Left lung (tissue), 10 donors: ENCODE results near the gene MAP2K2. TPM values are rescaled to one million over a fixed set of nuclear protein-coding genes. Genes with fewer than 3 reads are reported as not detected.
A peak's percentile ranks its signal among the peaks of the same experiment; 100 is the strongest.
"Not testable (repeated sequence)": the region's sequence is repeated elsewhere in the genome, so short reads cannot be mapped to it uniquely, and the experiment has no call there.

ENCODE experiments used
- ATAC-seq: fragments of 200-7000 bp; cut with Tn5 transposase; one replicate; pipeline ENCODE4 v1.9.1; 2020; ENCODE audit warnings: moderate library complexity
- DNase-seq, 4 donors: peaks; one replicate each; pipeline ENCODE4 v3.0.0-alpha.2; 2013 to 2020
- H3K27ac ChIP-seq, 2 donors: fragments of 200-600 bp; sonication (generic) in 1 of 2; one replicate each; pipeline versions ENCODE4 v1.5.0 to v1.8.0; 2020 to 2021
- H3K27me3 ChIP-seq, 2 donors: fragments of 200-600 bp; sonication (generic) in 1 of 2; one replicate each; pipeline versions ENCODE4 v1.5.0 to v1.8.0; 2020 to 2021
- H3K36me3 ChIP-seq, 2 donors: fragments of 200-600 bp; sonication (generic) in 1 of 2; one replicate each; pipeline versions ENCODE4 v1.5.0 to v1.8.0; 2020 to 2021
- H3K4me1 ChIP-seq, 2 donors: fragments of 200-600 bp; one replicate each; pipeline ENCODE4 v1.8.0; 2021
- H3K4me3 ChIP-seq, 2 donors: fragments of 200-600 bp; sonication (generic) in 1 of 2; one replicate each; pipeline versions ENCODE4 v1.5.0 to v1.8.0; 2020 to 2021; ENCODE audit warnings: mild to moderate bottlenecking in 1 of 2
- H3K9me3 ChIP-seq, 2 donors: fragments of 200-600 bp; sonication (generic) in 1 of 2; one replicate each; pipeline versions ENCODE4 v1.5.0 to v1.8.0; 2020 to 2021
- CTCF ChIP-seq, 2 donors: fragments of 200-600 bp; sonication (generic) in 1 of 2; IDR thresholded peaks; one replicate each; pipeline versions ENCODE4 v1.5.0 to v1.8.0; 2021; ENCODE audit warnings: antibody characterized with exemption in 2 of 2
- intact Hi-C, 2 donors: fragments of 100-400 bp; cut with DNase I; formaldehyde crosslinking; loops; one replicate each; pipeline versions ENCODE4 v1.11.2 to v1.14.2; 2022
- polyA plus RNA-seq, 6 donors: library from polyadenylated mRNA; unstranded; fragments of 120-200 nt; gene quantifications; one replicate each; pipeline ENCODE4 v1.2.1, GENCODE V29; 2013; ENCODE audit not compliant: insufficient read length in 6 of 6
- total RNA-seq, 2 donors: library from RNA; stranded (reverse); fragmentation: NEBNext Ultra II Directional; extraction: Animal tissue kit (Norgen Biotek cat#: 25700); gene quantifications; one replicate each; pipeline ENCODE4 v1.2.1, GENCODE V29; 2021
- donor health status: DM: no; HTN: yes; CAD: no.
- donor health status: DM: no; HTN: no; CAD: no.

Gene MAP2K2
- total and polyA plus RNA-seq, 8 donors: 97.2 to 143 (median 117) TPM

- Histone ChIP-seq H3K27ac (no peak overlapping the region), H3K36me3 (no peaks in the 10 kb centered on the region), H3K9me3 (no peaks in the 10 kb centered on the region), H3K4me1 (peaks cover 7 to 10% of the 10 kb centered on the region in 2 donors), H3K27me3 (no peaks in the 10 kb centered on the region), H3K4me3 (no peak overlapping the region)
- intact Hi-C loops: no loop called here
- peak in 1 of 4 donors; percentile 40 for DNase-seq
- ATAC-seq: peak; percentile 94
- TF ChIP-seq CTCF (IDR thresholded peaks at IDR 0.05): peak; percentile 21 to 50
Measured at GRCh38 chr19:4140237-4140711, 16.4 kb upstream of the MAP2K2 start.

- Histone ChIP-seq H3K9me3 (no peaks in the 10 kb centered on the region), H3K4me3 (no peak overlapping the region), H3K36me3 (no peaks in the 10 kb centered on the region), H3K4me1 (peaks cover 7 to 10% of the 10 kb centered on the region in 2 donors), H3K27me3 (no peaks in the 10 kb centered on the region), H3K27ac (no peak overlapping the region)
- intact Hi-C loops: no loop called here
- peak in 3 of 4 donors; percentile 51 to 97 (median 82) for DNase-seq
- peak; percentile 65 to 84 for TF ChIP-seq CTCF (IDR thresholded peaks at IDR 0.05)
- peak; percentile 99 for ATAC-seq
Measured at GRCh38 chr19:4139614-4140236, 15.8 kb upstream of the MAP2K2 start.

GRCh38 chr19:4138445-4138844 is 14.5 kb upstream of the MAP2K2 start:
- intact Hi-C loops: no loop called here
- ATAC-seq (no peak), DNase-seq (no peak)
- peaks cover 7 to 10% of the 10 kb centered on the region in 2 donors for H3K4me1 ChIP-seq
- no peaks in the 10 kb centered on the region for H3K9me3 ChIP-seq
- no peak for TF ChIP-seq CTCF (IDR thresholded peaks at IDR 0.05)
- no peaks in the 10 kb centered on the region for H3K27me3 ChIP-seq
- no peaks in the 10 kb centered on the region for H3K36me3 ChIP-seq
- no peak overlapping the region for H3K27ac ChIP-seq
- no peak overlapping the region for H3K4me3 ChIP-seq

GRCh38 chr19:4136680-4137088 is 12.8 kb upstream of the MAP2K2 start:
- H3K27ac ChIP-seq: no peak overlapping the region
- ATAC-seq (no peak), DNase-seq (no peak)
- H3K4me1 ChIP-seq: peaks cover 7 to 10% of the 10 kb centered on the region in 2 donors
- no peaks in the 10 kb centered on the region for H3K27me3 ChIP-seq
- no peaks in the 10 kb centered on the region for H3K9me3 ChIP-seq
- no peak for TF ChIP-seq CTCF (IDR thresholded peaks at IDR 0.05)
- no peaks in the 10 kb centered on the region for H3K36me3 ChIP-seq
- intact Hi-C loops: no loop called here
- no peak overlapping the region for H3K4me3 ChIP-seq

GRCh38 chr19:4135386-4135785 is 11.5 kb upstream of the MAP2K2 start:
- H3K4me3 ChIP-seq, intact Hi-C loops, H3K9me3 ChIP-seq, DNase-seq, H3K27ac ChIP-seq, H3K4me1 ChIP-seq, ATAC-seq, H3K27me3 ChIP-seq, H3K36me3 ChIP-seq: not testable (repeated sequence)

- TF ChIP-seq CTCF (IDR thresholded peaks at IDR 0.05): no peak
- H3K9me3 ChIP-seq: no peaks in the 10 kb centered on the region
- H3K27ac ChIP-seq: no peak overlapping the region
- no peaks in the 10 kb centered on the region for H3K4me1 ChIP-seq
- intact Hi-C loops: no loop called here
- no peaks in the 10 kb centered on the region for H3K36me3 ChIP-seq
- DNase-seq: no peak
- no peak overlapping the region for H3K4me3 ChIP-seq
- no peaks in the 10 kb centered on the region for H3K27me3 ChIP-seq
- ATAC-seq: no peak
Measured at GRCh38 chr19:4134351-4134750, 10.4 kb upstream of the MAP2K2 start.
